ENCODE results near the gene ERMP1.
A peak's percentile ranks its signal among the peaks of the same experiment; 100 is the strongest.
"Not testable (repeated sequence)": the region's sequence is repeated elsewhere in the genome, so short reads cannot be mapped to it uniquely, and the experiment has no call there.

ERMP1 gene, protein sequence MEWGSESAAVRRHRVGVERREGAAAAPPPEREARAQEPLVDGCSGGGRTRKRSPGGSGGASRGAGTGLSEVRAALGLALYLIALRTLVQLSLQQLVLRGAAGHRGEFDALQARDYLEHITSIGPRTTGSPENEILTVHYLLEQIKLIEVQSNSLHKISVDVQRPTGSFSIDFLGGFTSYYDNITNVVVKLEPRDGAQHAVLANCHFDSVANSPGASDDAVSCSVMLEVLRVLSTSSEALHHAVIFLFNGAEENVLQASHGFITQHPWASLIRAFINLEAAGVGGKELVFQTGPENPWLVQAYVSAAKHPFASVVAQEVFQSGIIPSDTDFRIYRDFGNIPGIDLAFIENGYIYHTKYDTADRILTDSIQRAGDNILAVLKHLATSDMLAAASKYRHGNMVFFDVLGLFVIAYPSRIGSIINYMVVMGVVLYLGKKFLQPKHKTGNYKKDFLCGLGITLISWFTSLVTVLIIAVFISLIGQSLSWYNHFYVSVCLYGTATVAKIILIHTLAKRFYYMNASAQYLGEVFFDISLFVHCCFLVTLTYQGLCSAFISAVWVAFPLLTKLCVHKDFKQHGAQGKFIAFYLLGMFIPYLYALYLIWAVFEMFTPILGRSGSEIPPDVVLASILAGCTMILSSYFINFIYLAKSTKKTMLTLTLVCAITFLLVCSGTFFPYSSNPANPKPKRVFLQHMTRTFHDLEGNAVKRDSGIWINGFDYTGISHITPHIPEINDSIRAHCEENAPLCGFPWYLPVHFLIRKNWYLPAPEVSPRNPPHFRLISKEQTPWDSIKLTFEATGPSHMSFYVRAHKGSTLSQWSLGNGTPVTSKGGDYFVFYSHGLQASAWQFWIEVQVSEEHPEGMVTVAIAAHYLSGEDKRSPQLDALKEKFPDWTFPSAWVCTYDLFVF

DNA sequence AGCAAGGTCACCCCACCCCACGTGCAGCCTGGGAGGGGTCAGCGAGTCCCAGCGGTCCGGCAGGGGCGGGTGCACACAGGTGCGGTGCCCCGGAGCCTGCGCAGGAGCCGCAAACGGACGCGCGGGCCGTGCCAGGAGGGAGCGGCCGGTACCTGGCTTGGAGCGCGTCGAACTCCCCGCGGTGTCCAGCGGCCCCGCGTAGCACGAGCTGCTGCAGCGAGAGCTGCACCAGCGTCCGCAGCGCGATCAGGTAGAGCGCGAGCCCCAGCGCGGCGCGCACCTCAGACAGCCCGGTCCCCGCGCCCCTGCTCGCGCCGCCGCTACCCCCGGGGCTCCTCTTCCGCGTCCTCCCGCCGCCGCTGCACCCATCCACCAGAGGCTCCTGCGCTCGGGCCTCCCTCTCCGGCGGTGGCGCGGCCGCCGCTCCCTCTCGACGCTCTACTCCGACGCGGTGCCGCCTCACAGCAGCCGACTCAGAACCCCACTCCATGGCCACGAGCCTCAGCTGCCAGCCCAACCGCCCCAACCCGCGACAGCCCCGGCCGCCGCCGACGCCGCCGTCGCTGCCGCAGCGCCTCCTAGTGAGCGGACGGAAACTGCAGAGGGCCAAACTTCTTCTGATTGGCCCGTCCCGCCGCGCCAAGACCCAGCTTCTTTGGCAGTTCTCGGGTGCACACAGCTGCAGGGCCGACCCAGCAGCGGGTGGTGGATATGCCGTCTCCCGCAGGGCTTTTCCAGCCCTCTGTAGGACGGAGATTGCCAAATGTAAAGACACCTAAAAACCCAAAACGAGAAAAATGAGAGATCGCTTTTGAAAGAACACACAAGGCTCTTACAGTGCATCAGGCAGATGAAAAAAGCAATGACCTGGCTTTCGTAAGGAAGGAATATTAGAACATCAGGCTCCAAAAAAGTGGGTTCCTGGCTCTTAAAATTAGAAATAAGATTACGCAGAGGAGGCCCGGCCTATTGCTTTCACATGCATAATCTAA, at the start of gene ERMP1:
ERMP1 (minus strand) TSS at position 580 of the 992 bp plus-strand sequence; CDS start at position 490, 90 bp downstream.
- DNase-seq (ENCODE audit: low spot score): peak; percentile 93

DNA sequence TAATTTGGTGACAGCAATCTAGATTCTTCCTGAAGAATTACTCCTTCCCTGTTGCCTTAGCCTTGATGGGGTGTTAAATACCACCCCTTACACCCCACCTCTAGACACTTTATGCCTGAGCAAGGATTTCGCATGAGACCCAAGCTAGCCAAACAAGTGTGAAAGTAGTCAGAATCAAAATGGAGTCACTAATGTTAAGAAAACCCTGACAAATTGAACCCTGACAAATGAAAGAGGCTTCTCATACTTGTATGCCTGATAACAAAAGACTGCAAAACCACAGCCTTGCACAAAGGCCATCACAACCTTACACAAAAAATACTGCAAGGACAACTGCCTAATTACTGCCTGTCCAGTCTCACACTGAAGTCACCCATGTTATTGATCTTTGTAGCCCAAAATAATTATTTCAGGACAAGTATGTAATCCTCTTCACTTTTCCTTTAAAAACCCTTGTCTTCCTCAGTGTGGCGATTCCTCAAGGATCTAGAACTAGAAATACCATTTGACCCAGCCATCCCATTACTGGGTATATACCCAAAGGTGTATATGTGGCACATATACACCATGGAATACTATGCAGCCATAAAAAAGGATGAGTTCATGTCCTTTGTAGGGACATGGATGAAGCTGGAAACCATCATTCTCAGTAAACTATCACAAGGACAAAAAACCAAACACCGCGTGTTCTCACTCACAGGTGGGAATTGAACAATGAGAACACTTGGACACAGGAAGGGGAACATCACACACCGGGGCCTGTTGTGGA, 49.5 kb upstream of the ERMP1 start:
- DNase-seq (ENCODE audit: low spot score): not testable (repeated sequence)

DNA sequence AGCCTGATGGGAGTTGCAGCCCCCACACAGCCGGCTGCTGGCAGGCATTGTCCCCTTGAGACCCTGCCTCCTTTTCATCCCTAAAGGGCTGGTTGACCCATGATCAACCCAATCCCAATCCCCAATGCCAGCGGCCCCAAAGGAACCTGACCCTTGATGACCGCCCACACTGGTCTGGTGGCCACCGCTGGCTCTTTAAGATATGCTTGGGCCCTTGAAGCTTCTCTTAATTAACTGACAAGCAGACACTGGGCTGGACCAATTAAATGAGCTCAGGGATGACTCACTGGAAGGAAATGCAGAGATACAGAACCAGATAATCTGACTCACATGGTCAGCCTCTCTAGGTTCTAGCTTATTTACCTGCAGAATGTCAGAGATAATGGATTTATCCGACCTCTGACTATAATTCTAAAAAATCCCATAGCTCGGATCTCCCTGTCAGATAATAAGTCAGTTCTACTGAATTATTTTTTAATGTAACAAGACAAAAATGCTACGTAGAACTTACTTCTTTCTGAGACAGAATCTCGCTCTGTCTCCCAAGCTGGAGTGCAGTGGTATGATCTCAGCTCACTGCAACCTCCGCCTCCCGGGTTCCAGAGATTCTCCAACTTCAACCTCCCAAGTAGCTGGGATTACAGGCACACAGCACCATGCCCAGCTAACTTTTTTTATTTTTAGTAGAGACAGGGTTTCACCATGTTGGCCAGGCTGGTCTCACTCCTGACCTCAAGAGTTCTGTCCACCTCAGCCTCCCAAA, 46.7 kb upstream of the ERMP1 start:
- DNase-seq (ENCODE audit: low spot score): no peak

DNA sequence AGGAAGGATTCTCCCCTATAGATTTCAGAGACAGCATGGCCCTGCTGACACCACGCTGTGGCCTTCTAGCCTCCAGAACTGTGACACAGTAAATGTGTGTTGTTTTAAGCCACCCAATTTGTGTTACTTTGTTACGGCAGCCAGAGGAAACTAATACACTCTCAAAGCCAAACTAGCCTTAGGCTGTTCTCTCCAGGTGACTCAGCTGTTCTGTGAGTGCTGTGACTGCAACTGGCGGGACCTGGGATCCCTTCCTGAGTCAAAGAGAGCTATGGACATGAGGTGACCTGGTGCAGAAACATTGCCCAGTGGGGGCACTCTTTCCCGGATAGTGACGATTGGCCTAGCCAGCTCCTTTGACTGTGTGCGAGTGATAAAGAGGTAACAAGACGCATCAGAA, 43.8 kb upstream of the ERMP1 start:
- no peak for DNase-seq (ENCODE audit: low spot score)

DNA sequence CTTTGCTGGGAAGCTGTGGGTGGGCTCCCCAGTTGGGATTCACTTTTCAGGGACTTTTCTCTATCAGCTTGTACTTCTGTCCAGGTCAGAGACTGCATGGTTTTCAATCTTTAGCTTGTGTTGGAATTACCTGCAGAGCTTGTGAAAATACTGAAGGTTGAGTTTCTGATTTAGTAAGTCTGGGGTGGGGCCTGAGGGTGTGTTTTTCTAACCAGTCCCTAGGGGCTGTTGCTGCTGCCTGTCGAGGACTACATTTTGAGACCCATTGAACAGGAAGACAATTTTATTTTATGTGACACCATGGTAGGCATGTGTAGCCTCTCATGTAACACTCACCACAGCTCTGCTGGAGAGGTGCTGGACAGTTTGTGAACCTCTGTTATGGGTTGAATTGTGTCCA, 43.1 kb upstream of the ERMP1 start:
- no peak for DNase-seq (ENCODE audit: low spot score)

DNA sequence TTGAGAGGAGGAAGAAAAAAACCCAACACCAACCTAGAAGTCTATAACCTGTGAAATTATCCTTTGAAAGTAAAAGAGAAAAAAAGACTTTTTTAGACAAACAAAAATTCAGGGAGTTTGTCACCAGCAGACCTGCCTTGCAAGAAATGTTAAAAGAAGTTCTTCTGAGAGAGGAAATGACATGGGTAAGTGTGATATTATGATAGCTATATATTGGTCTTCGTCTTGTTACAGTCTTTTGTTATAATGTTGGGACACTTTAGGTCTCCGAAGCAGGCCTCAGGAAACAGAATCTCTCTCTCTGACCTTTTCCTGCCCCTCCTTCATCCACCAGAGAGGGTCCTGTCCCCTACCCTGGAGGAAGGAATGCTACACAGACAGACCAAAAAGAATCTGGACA, 41.1 kb upstream of the ERMP1 start:
- no peak for DNase-seq (ENCODE audit: low spot score)

DNA sequence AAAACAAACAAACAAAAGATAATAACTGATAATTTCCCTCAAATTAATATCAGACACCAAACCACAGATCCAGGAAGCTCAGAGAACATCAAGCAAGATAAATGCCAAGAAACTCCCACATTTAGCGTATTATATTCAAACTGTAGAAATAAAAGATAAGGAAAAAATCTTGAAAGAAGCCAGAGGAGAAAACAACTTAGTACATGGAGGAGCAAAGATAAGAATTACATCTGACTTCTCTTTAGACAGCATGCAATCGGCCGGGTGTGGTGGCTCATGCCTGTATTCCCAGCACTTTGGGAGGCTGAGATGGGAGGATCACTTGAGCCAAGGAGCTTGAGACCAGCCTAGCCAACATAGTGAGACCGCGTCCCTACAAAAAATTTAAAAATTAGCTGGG, 40.5 kb upstream of the ERMP1 start:
- DNase-seq (ENCODE audit: low spot score): no peak

DNA sequence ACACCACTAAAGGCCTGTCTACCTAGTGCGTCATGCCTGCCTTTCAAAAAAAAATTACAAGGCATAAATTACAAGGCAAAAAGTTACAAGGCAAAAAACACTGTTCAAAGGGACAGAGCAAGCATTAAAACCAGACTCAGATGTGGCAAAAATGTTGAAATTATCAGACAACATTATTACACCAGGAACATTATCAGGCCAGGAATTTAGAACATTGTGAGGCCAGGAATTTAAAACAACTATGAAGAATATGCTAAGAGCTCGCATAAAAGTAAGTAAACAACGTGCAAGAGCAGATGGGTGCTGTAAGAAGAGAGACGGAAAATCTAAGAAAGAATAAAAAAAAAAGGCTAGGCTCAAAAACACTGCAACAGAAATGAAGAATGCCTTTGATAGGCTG, 39.6 kb upstream of the ERMP1 start:
- no peak for DNase-seq (ENCODE audit: low spot score)

DNA sequence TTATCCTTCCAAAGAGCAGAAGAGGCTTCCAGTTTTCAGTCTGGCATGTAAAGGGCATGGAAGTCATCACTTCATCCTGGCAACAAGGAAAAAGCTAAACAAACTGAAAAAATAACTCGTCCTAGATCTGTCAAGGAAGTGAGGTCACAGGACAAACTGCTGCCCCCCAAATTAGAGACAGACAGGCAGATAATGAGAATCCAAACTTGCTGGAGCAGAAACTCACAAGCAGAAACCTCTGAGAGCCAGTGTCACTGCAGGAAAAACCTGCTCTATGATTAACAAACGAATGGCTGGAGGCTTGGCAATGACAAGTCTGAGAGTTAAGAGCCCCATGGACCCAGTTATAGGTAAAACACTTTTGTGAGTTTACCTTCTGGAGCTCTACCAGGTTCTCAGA, 38.9 kb upstream of the ERMP1 start:
- DNase-seq (ENCODE audit: low spot score): no peak

DNA sequence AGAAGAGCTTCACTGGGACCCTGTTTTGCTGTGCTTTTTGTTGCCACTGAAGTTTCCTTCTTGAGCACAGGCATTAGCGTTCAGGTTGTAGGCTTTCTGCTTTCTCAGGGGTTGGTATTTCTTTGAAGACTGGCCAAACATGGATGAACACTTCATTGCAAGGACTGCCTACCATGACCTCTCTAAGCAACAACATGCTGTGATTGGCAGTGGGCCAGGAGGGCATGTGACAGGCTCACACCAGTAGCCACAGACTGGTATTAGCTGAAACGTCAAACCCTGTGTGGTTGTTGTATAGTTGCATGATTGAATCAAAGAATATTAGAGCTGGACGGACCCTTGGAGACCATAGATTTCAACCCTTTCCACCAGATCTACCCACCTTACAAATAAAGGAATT, 37.8 kb upstream of the ERMP1 start:
- DNase-seq (ENCODE audit: low spot score): no peak

DNA sequence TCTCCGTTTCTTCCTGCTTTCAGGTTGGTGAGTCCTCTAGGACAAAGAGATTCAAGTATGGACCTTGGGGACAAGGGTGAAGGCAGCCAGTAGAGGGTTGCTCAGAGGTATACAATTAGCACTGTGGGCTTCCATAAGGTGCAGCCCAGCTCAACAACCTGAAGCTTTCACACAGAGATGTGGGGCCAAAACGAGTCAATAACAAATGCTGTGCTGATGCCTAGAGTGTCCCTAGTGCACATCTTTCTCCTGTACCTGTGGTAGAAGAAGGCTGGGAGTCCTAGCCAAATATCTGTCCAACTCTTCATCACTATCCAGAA, 37.1 kb upstream of the ERMP1 start:
- no peak for DNase-seq (ENCODE audit: low spot score)

DNA sequence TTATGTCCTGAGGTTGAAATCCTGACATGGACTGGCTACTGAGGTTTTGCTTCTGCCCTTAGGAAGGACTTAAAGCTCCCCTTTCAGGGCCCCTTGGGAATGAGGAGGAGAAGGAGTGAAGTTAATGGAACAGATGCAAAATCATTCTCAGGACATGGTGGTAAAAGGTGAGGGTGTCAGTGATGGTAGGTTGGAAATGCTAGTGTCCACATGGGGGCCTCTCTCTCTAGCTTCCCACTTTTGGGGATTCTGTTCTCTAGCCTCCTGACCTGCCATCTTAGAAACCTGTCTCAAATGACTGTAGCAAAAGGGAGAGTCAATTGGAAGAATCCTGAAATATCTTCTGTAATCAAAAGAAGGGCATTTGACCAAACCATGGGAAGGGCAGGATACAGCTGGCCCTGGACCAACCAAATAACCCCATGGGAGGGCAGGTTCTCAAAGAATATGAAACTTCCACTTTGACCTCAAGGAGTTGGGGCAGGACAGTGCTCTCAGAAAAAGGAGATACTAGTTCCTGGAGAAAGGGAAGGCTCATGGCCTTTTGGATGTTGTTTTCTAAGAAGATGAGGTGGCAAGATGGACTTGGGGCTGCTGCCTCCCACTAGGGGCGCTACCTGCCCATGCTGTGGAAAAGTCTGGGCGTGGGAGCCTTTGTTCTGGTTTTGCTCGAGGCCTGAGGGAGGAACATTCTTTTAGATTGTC, 36.5 kb upstream of the ERMP1 start:
- DNase-seq (ENCODE audit: low spot score): no peak

DNA sequence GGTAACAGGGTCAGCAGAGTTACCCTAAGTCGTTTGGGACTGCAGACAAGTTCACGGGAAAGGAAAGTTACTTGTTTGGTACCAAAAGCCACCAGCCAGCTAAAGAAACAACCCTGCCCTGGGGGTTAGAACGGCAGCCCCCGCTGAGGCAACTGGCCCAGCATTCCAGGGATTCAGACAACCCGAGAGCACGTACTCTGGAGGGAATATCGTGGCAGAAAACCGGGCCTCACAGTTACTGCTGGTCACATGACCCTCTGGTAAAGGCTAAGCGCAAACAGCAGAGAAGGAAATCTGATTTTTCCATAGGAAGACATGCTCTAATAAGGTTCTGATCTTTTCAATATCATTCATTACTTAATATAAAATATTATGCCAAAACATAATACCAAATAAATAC, 35.3 kb upstream of the ERMP1 start:
- DNase-seq (ENCODE audit: low spot score): no peak

DNA sequence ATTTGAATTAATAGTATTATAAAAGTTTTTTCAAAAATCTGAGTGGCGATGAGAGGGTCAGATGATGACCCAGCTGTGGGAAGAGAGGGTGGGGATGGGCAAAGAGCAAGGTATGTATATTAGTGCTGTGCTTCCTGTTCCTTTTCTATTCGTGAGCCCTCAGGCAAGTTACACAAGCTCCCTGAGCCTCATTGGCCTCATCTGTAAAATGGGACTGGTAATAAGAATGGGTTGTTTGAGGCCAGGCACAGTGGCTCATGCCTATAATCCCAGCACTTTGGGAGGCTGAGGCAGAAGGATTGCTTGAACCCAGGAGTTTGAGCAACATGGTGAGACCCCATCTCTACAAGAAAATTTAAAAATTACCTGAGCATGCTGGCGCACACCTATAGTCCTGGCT, 33.8 kb upstream of the ERMP1 start:
- no peak for DNase-seq (ENCODE audit: low spot score)

DNA sequence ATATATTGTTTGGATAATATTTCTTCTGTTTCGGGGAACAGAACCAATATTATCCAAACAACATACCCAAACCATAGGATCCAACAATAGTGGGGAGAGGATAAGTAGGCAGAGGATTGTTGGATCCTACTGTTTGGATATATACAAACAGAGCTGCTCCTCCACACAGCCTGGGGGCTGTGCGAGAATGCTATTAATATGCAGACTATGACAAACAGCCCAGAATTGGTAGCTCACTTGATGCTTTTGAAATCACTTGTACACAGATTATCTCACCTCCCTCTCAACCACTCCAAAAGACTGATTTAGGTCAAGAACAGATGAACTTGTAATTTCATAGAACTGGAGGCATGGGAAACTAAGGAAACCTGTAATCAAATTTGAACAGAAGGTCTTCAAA, 33.4 kb upstream of the ERMP1 start:
- no peak for DNase-seq (ENCODE audit: low spot score)

DNA sequence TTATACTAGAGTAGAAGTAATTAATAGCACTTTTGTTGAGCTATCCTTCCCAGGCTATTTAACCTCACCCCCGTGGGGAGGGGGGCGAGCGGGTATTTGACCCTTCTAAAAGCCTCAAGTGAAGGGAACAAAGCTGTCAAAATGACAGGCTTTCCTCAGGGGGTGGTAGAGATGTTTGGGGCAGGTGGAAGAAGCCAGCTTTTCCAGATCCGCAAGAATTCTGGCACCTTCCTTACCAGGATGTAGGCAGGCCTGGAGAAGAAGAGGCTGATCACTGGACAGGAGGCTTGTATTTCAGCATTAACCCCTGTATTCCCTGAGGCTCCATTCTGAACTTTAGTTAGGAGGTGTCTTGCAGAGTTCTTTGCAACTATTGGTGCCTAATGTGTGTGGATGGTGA, 31.5 kb upstream of the ERMP1 start:
- no peak for DNase-seq (ENCODE audit: low spot score)

DNA sequence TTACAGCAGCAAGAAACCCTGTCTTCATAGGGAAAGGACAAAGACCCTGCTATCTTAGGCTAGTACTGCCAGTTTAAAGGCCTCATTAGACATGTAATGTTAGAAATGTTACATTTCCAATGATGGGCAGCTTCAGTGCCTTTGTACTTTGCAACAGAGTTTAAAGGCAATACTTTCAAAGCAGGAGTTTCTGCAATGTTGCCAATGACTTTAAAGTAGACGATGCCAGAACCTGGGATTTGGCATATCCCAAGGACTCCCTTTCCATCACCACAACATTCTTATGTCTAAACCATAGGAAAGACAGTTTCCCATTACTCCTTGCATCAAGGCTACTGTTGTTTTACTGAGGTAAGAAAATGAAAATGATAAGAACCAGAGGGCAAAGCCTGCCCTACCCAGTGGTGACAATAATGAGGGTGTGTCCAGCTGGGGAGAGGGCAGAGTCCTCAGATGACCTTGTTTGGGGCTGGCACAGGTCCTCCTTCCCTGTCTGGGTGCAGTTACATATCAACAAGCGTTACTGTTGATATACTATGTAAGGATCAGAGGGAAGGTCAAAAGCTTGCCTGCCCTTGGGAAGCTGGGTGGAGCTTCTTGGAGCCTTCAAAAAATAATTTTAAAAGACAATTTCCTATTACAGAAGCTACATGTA, 30.3 kb upstream of the ERMP1 start:
- no peak for DNase-seq (ENCODE audit: low spot score)

DNA sequence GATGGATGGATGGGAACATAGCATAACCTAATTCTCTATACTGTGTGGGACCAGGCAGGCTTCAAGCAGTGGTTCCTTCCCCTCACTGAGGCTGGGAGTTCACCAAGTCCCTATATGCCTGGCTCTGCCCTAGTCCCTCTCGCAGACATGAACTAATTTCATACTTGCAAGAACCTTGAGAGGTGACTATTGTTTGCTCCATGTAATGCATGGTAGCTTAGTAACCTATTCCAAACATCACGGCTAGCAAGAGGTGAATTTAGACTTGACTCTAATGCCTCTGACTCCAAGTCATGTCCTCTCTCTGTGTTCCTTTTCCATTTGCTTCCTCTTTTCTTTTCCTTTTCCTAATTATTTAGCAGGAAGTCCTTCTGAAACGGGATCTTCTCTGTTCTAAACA, 25.9 kb upstream of the ERMP1 start:
- no peak for DNase-seq (ENCODE audit: low spot score)

DNA sequence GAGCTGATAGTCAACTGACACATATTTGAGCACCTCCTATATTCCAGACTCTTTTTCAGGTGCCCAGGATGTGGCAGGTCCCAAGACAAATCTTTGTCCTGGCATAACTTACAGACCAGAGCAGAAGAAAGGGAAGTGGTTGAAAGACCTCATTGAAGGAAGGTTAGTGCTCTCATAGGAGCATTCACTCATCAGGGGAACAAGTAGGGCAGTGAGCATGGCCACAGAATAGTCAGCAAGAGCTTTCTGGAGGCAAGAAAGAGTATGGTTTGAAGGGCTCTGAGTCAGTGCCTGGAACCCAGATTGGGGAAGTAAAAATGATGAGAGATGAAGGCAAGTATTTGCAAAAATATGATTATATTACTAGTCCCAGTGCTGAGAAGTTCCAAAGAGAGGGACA, 25.0 kb upstream of the ERMP1 start:
- DNase-seq (ENCODE audit: low spot score): no peak
